ENCODE data around the gene C10orf120. TPM values are rescaled to one million over a fixed set of nuclear protein-coding genes. Genes with fewer than 3 reads are reported as not detected.

C10orf120 gene
- polyA plus RNA-seq, 2 of the 4 experiments (the other 2 are of a cell fraction), result not detected

- POLR2A ChIA-PET, result no interaction called here
- Histone ChIP-seq H3K4me2 (no peak overlapping the region), H3K27ac (no peak overlapping the region), H3K9me3 (no peaks in the 10 kb centered on the region), H3K4me3 (no peak overlapping the region), H3K4me1 (no peaks in the 10 kb centered on the region)
- no peak for TF ChIP-seq CHD4 (IDR thresholded peaks at IDR 0.05; ENCODE audit: borderline replicate concordance)
- ATAC-seq (no peak), DNase-seq (ENCODE audit: low read depth in 1 of 2, low spot score in 1 of 2) (no peak), FAIRE-seq (no peak)
- WGBS (ENCODE audit: missing lambda C conversion rate), result 38% methylated on average over 1 of the region's 1 CpG
- CTCF ChIA-PET, result no interaction called here
These were observed 25.4 kb upstream of the C10orf120 start for GRCh38 chr10:122725006-122725405.

DNA sequence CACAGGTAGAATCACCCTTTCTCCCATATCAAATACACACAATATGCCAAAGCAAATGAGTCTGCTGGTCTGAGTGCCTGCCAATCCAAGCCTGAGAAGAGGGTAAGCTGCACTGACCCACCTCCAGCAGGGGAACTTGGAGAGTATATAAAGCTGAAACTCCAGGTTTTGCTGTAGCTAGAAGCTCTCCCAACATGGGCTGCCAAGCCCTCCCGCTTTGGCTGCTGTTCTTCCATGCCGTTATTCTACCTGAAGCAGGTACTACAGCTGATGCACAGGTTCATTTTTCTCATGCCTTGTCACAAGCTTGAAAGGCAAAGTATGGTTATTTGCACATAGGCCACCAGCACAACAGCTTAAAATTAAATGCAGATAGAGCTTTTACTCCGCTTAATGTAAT is 21.5 kb upstream of the C10orf120 start:
- FAIRE-seq (no peak), ATAC-seq (no peak), DNase-seq (ENCODE audit: low read depth in 1 of 2, low spot score in 1 of 2) (no peak)
- 9% methylated on average over 3 of the region's 3 CpGs for WGBS (ENCODE audit: missing lambda C conversion rate)
- Histone ChIP-seq H3K27ac (no peak overlapping the region), H3K4me1 (no peaks in the 10 kb centered on the region), H3K4me2 (no peak overlapping the region), H3K9me3 (no peaks in the 10 kb centered on the region), H3K4me3 (no peak overlapping the region)
- POLR2A ChIA-PET, result no interaction called here
- TF ChIP-seq SREBF2 (IDR thresholded peaks at IDR 0.05) (no peak), MAX (IDR thresholded peaks at IDR 0.05) (no peak), HEYL (CRISPR knock-in tag; IDR thresholded peaks at IDR 0.05) (no peak), ZSCAN20 (CRISPR knock-in tag; IDR thresholded peaks at IDR 0.05) (no peak), POLR2AphosphoS2 (conservative IDR thresholded peaks at IDR 0.05; ENCODE audit: low read length) (no peak), JUNB (IDR thresholded peaks at IDR 0.05) (no peak), KDM1A (IDR thresholded peaks at IDR 0.05; ENCODE audit: low read depth) (no peak)
- CTCF ChIA-PET, result no interaction called here

DNA sequence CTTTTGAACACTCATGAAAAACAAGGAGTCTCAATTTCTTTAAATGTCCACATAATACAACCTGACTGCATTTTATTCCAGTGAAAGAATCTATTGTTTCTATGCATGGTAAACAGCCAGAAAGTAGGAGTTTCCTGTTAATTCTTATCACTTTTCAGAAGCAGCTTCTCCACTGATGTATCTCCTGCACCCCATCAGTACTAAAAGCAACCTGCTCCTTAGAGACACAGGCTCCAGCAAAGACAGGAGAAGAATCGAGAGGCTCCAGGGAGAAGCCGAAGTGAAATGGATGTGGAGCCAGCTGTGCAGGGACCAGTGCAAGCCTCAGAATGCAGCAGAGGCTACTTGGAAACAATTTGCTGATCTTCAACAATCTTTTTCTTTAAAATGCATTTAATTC is 16.4 kb upstream of the C10orf120 start:
- no peaks in the 10 kb centered on the region for H3K9me3 ChIP-seq
- H3K4me3 ChIP-seq, result no peak overlapping the region
- TF ChIP-seq EHF (CRISPR knock-in tag; IDR thresholded peaks at IDR 0.05) (no peak), POLR2A (IDR thresholded peaks at IDR 0.05; ENCODE audit: low read length) (no peak), MAFK (IDR thresholded peaks at IDR 0.05; ENCODE audit: partially characterized antibody) (no peak), REST (IDR thresholded peaks at IDR 0.05) (no peak), RCOR1 (IDR thresholded peaks at IDR 0.05; ENCODE audit: low read depth, low read length) (no peak), JUN (IDR thresholded peaks at IDR 0.05) (no peak), PHF8 (IDR thresholded peaks at IDR 0.05; ENCODE audit: borderline replicate concordance, low read depth) (no peak), ZSCAN20 (CRISPR knock-in tag; IDR thresholded peaks at IDR 0.05) (no peak), TFCP2L1 (CRISPR knock-in tag; IDR thresholded peaks at IDR 0.05) (no peak), ZNF302 (CRISPR knock-in tag; IDR thresholded peaks at IDR 0.05) (no peak), CHD4 (IDR thresholded peaks at IDR 0.05; ENCODE audit: borderline replicate concordance) (no peak), HEYL (CRISPR knock-in tag; IDR thresholded peaks at IDR 0.05) (no peak), RARB (CRISPR knock-in tag; IDR thresholded peaks at IDR 0.05) (no peak), CTCF (IDR thresholded peaks at IDR 0.05) (no peak), CBX2 (IDR thresholded peaks at IDR 0.05; ENCODE audit: borderline replicate concordance, low read depth) (no peak), NFE2L2 (conservative IDR thresholded peaks at IDR 0.05; ENCODE audit: low read length) (no peak), FOSB (CRISPR knock-in tag; IDR thresholded peaks at IDR 0.05) (no peak)
- TF ChIP-seq, protein P1, sequence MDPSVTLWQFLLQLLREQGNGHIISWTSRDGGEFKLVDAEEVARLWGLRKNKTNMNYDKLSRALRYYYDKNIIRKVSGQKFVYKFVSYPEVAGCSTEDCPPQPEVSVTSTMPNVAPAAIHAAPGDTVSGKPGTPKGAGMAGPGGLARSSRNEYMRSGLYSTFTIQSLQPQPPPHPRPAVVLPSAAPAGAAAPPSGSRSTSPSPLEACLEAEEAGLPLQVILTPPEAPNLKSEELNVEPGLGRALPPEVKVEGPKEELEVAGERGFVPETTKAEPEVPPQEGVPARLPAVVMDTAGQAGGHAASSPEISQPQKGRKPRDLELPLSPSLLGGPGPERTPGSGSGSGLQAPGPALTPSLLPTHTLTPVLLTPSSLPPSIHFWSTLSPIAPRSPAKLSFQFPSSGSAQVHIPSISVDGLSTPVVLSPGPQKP (IDR thresholded peaks at IDR 0.05; ENCODE audit: low read depth, low read length), result no peak
- H3K27ac ChIP-seq, result no peak overlapping the region
- POLR2A ChIA-PET, result no interaction called here
- FAIRE-seq (no peak), ATAC-seq (no peak), DNase-seq (ENCODE audit: low read depth in 1 of 2, low spot score in 1 of 2) (no peak)
- no peak overlapping the region for H3K4me2 ChIP-seq
- CTCF ChIA-PET, result interaction anchor here (7.7 kb wide), 1 partner anchor 12 kb away, joined by 32 read pairs; no protein-coding TSS in a partner anchor
- WGBS (ENCODE audit: missing lambda C conversion rate), result 9% methylated on average over 2 of the region's 2 CpGs
- H3K4me1 ChIP-seq, result no peaks in the 10 kb centered on the region

Data from A549 (cell line).